PC-3 (cell line): ENCODE measurements around the gene GTPBP3.

ENCODE experiments used
- CTCF ChIP-seq: fragments of 300-600 bp; sonication (generic); conservative IDR thresholded peaks from 2 replicates; pipeline ENCODE4 v1.5.1; 2017; ENCODE audit warnings: antibody characterized with exemption, low read depth, mild to moderate bottlenecking, low read length
- EZH2 ChIP-seq: fragments of 300-600 bp; sonication (generic); IDR thresholded peaks from one replicate; pipeline ENCODE4 v1.6.1; 2017; ENCODE audit warnings: antibody characterized with exemption, mild to moderate bottlenecking, low read length; ENCODE audit not compliant: unreplicated experiment
- EZH2phosphoT487 ChIP-seq: fragments of 300-600 bp; sonication (generic); IDR thresholded peaks from 2 replicates; pipeline ENCODE4 v1.6.1; 2018; ENCODE audit warnings: mild to moderate bottlenecking, antibody characterized with exemption, low read length, borderline replicate concordance

GRCh38 chr19:17307876-17308377 is 29.4 kb upstream of the GTPBP3 start:
- TF ChIP-seq CTCF: no peak
- TF ChIP-seq EZH2phosphoT487: no peak
- TF ChIP-seq EZH2: no peak
